Naive thymus-derived CD4-positive, alpha-beta T cell (primary cell): ENCODE results near the gene RSAD2. TPM values are rescaled to one million over a fixed set of nuclear protein-coding genes. Genes with fewer than 3 reads are reported as not detected.
A peak's percentile ranks its signal among the peaks of the same experiment; 100 is the strongest.
"Not testable (repeated sequence)": the region's sequence is repeated elsewhere in the genome, so short reads cannot be mapped to it uniquely, and the experiment has no call there.

Source experiments
- ATAC-seq: fragments of 150-1000 bp; cut with Tn5 transposase; 2 replicates; pipeline ENCODE4 v1.10.0; 2021; ENCODE audit warnings: mild to moderate bottlenecking, moderate library complexity
- CTCF ChIA-PET: fragments of 350-600 bp; sonication (Branson Sonifier 250); formaldehyde crosslinking; loops from one replicate; lab custom pipeline; 2021; ENCODE audit warnings: antibody characterized with exemption; lab: Charles Lee
- POLR2A ChIA-PET: fragments of 350-600 bp; sonication (Branson Sonifier 250); formaldehyde crosslinking; loops from one replicate; lab custom pipeline; 2021; ENCODE audit warnings: antibody characterized with exemption, inconsistent platforms; lab: Charles Lee
- DNase-seq, 9 donors: peaks; one replicate each; pipeline versions ENCODE4 v3.0.0 to v3.0.0-alpha.2; 2020 to 2022; ENCODE audit warnings: mixed read lengths in 1 of 9
- H3K27ac ChIP-seq: one replicate; pipeline ENCODE4 v1.7.0; 2013; ENCODE audit warnings: mild to moderate bottlenecking, low read depth, low read length, moderate library complexity
- H3K27me3 ChIP-seq, 2 donors: one replicate each; pipeline ENCODE4 v1.7.0; 2013; ENCODE audit warnings: low read length in 2 of 2, mild to moderate bottlenecking in 2 of 2, moderate library complexity in 2 of 2; ENCODE audit not compliant: control insufficient read depth in 2 of 2, insufficient read depth in 2 of 2
- H3K36me3 ChIP-seq, 3 experiments: 1 replicate in 2 of 3; 2 replicates in 1 of 3; pipeline ENCODE4 v1.7.0; 2013; ENCODE audit warnings: low read length in 3 of 3, mild to moderate bottlenecking in 3 of 3, moderate library complexity in 1 of 3; ENCODE audit not compliant: insufficient read depth in 3 of 3, control insufficient read depth in 2 of 3
- H3K4me1 ChIP-seq, 2 donors: one replicate each; pipeline ENCODE4 v1.7.0; 2013; ENCODE audit warnings: low read length in 2 of 2, mild to moderate bottlenecking in 2 of 2, moderate library complexity in 1 of 2; ENCODE audit not compliant: control insufficient read depth in 2 of 2, insufficient read depth in 2 of 2
- H3K4me3 ChIP-seq: 2 replicates; pipeline ENCODE4 v1.7.0; 2013; ENCODE audit warnings: mild to moderate bottlenecking, low read length
- H3K9me3 ChIP-seq, 3 experiments: 1 replicate in 2 of 3; 2 replicates in 1 of 3; pipeline ENCODE4 v1.7.0; 2013; ENCODE audit warnings: low read length in 3 of 3; ENCODE audit not compliant: control insufficient read depth in 2 of 3
- H3K27ac Mint-ChIP-seq, 9 donors: one replicate each; pipeline ENCODE4 v1.8.0; 2020 to 2022; ENCODE audit warnings: mixed read lengths in 9 of 9, mild to moderate bottlenecking in 8 of 9, moderate library complexity in 5 of 9, inconsistent platforms in 2 of 9
- H3K27me3 Mint-ChIP-seq, 5 donors: one replicate each; pipeline ENCODE4 v1.8.0; 2021 to 2022; ENCODE audit warnings: mixed read lengths in 5 of 5, mild to moderate bottlenecking in 1 of 5
- H3K36me3 Mint-ChIP-seq, 5 donors: one replicate each; pipeline ENCODE4 v1.8.0; 2020 to 2022; ENCODE audit warnings: mixed read lengths in 5 of 5, mild to moderate bottlenecking in 3 of 5, inconsistent platforms in 1 of 5
- H3K4me1 Mint-ChIP-seq, 7 donors: one replicate each; pipeline ENCODE4 v1.8.0; 2020 to 2022; ENCODE audit warnings: mixed read lengths in 7 of 7, mild to moderate bottlenecking in 3 of 7, inconsistent platforms in 1 of 7
- H3K4me3 Mint-ChIP-seq, 10 donors: one replicate each; pipeline ENCODE4 v1.8.0; 2020 to 2022; ENCODE audit warnings: mild to moderate bottlenecking in 10 of 10, mixed read lengths in 10 of 10, moderate library complexity in 6 of 10, inconsistent platforms in 2 of 10
- H3K9me3 Mint-ChIP-seq, 11 donors: one replicate each; pipeline ENCODE4 v1.8.0; 2020 to 2022; ENCODE audit warnings: mixed read lengths in 11 of 11, mild to moderate bottlenecking in 4 of 11, inconsistent platforms in 1 of 11, moderate library complexity in 1 of 11
- intact Hi-C, 2 donors: fragments of 100-400 bp; cut with micrococcal nuclease; formaldehyde crosslinking; loops; one replicate each; pipeline ENCODE4 v1.15.1; 2023
- polyA plus RNA-seq, 2 donors: library from polyadenylated mRNA; unstranded; fragments of 300-500 nt; fragmentation: Illumina TruSeq; gene quantifications; one replicate each; pipeline ENCODE4 v1.2.3, GENCODE V29; 2021
- total RNA-seq, 6 experiments: library from RNA in 5 of 6; stranded (reverse) in 5 of 6; gene quantifications; 1 replicate in 5 of 6; 2 replicates in 1 of 6; pipeline ENCODE4 v1.2.3 and lab custom pipeline; 2021 to 2026

The RSAD2 gene
- total and polyA plus RNA-seq, 7 experiments from 2014 or later, result 5.0 to 72.6 (median 6.6) TPM

- peaks cover 2 to 41% (median 26%) of the 10 kb centered on the region in 11 donors for H3K9me3 Mint-ChIP-seq
- H3K27ac ChIP-seq, DNase-seq, H3K27me3 Mint-ChIP-seq, H3K36me3 ChIP-seq, H3K27me3 ChIP-seq, H3K9me3 ChIP-seq, intact Hi-C loops, H3K4me3 Mint-ChIP-seq, ATAC-seq, H3K4me3 ChIP-seq: not testable (repeated sequence)
- H3K27ac Mint-ChIP-seq, result peak overlapping the region in 1 of 9 donors; percentile 41
- peaks cover 17 to 52% (median 35%) of the 10 kb centered on the region in 7 donors for H3K4me1 Mint-ChIP-seq
- peaks cover 12 to 82% (median 29%) of the 10 kb centered on the region in 5 donors for H3K36me3 Mint-ChIP-seq
- CTCF ChIA-PET, result interaction anchor here (0.6 to 0.8 kb wide), 3 partner anchors 16 to 142 kb away, joined by 3 to 6 read pairs (median 3); no protein-coding TSS in a partner anchor
- POLR2A ChIA-PET, result interaction anchor here (0.6 to 1.7 kb wide), 3 partner anchors 8 to 11 kb away, joined by 3 to 6 read pairs (median 3); no protein-coding TSS in a partner anchor
- H3K4me1 ChIP-seq, result peaks cover 0 to 29% of the 10 kb centered on the region in 2 donors
Measured at GRCh38 chr2:6902581-6902980, 25.0 kb downstream of the RSAD2 start.

DNA sequence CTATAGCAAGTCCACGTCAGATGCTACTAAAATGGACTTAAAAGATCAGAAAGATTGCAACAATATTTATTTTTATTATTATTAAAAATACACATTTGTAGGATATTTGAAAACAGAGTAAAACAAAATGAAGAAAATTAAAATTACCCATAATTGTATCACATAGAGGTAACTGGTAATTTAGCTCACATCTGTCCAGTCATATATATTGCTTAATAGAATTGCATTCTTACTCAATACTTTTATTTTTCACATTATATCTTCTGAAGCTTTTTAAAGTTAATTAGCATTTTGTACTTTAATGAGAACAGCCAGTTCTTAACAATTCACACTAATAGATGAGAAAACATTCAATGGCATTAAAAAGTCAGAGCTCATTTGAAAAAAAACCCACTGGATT is 28.1 kb downstream of the RSAD2 start:
- intact Hi-C loops, result no loop called here
- no peaks in the 10 kb centered on the region for H3K36me3 ChIP-seq
- H3K9me3 ChIP-seq, result no peaks in the 10 kb centered on the region
- Mint-ChIP-seq H3K4me3 (peak overlapping the region in 3 of 10 donors; percentile 52 to 80 (median 56)), H3K27me3 (peaks cover 0 to 2% (median 0%) of the 10 kb centered on the region in 5 donors), H3K9me3 (peaks cover 2 to 39% (median 23%) of the 10 kb centered on the region in 11 donors), H3K36me3 (peaks cover 12 to 89% (median 27%) of the 10 kb centered on the region in 5 donors), H3K27ac (peak overlapping the region in 2 of 9 donors; percentile 15 to 99), H3K4me1 (peaks cover 42 to 74% (median 57%) of the 10 kb centered on the region in 7 donors)
- DNase-seq (no peak), ATAC-seq (no peak)
- H3K4me3 ChIP-seq, result no peak overlapping the region
- peaks cover 26 to 57% of the 10 kb centered on the region in 2 donors for H3K4me1 ChIP-seq
- no peak overlapping the region for H3K27ac ChIP-seq
- POLR2A ChIA-PET, result interaction anchor here (0.7 to 7.9 kb wide), 6 partner anchors 8 to 1831 kb away, joined by 3 to 81 read pairs (median 8); partner anchors contain the start of genes RNF144A and RSAD2
- CTCF ChIA-PET, result interaction anchor here (0.8 to 3.9 kb wide), 4 partner anchors 8 to 13 kb away, joined by 4 to 23 read pairs (median 6); partner anchors contain the start of gene RNF144A
- no peaks in the 10 kb centered on the region for H3K27me3 ChIP-seq

GRCh38 chr2:6906165-6906741 is 28.7 kb downstream of the RSAD2 start:
- no peaks in the 10 kb centered on the region for H3K36me3 ChIP-seq
- H3K36me3 Mint-ChIP-seq, result peaks cover 12 to 89% (median 27%) of the 10 kb centered on the region in 5 donors
- H3K4me1 ChIP-seq, result peaks cover 32 to 63% of the 10 kb centered on the region in 2 donors
- H3K27me3 ChIP-seq, result no peaks in the 10 kb centered on the region
- DNase-seq (no peak), ATAC-seq (no peak)
- intact Hi-C loops, result no loop called here
- H3K4me1 Mint-ChIP-seq, result peaks cover 46 to 80% (median 62%) of the 10 kb centered on the region in 7 donors
- no peak overlapping the region for H3K27ac ChIP-seq
- peak overlapping the region in 7 of 10 donors; percentile 5 to 83 (median 14) for H3K4me3 Mint-ChIP-seq
- ChIA-PET POLR2A (interaction anchor here (0.6 to 7.9 kb wide), 5 partner anchors 9 to 1830 kb away, joined by 3 to 81 read pairs (median 8); partner anchors contain the start of genes RNF144A and RSAD2), CTCF (interaction anchor here (1.0 to 3.9 kb wide), 5 partner anchors 9 to 139 kb away, joined by 3 to 23 read pairs (median 7); partner anchors contain the start of gene RNF144A)
- peak overlapping the region in 6 of 9 donors; percentile 1 to 99 (median 70) for H3K27ac Mint-ChIP-seq
- no peak overlapping the region for H3K4me3 ChIP-seq
- peaks cover 0 to 4% (median 0%) of the 10 kb centered on the region in 5 donors for H3K27me3 Mint-ChIP-seq
- no peaks in the 10 kb centered on the region for H3K9me3 ChIP-seq
- H3K9me3 Mint-ChIP-seq, result peaks cover 2 to 33% (median 22%) of the 10 kb centered on the region in 11 donors

DNA sequence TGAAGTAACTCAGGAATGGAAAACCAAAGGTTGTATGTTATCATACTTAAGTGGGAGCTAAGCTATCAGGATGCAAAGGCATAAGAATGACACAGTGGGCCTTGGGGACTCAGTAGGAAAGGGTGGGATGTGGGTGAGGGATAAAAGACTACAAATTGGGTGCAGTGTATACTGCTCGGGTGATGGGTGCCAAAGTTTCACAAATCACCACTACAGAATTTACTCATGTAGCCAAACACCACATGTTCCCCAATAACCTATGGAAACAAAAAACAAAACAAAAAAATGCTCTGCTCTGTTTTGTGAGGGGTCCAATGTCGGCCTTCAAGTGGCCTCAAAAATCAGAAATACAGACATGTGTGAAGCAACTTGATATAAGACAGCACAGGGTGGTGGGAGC is 30.7 kb downstream of the RSAD2 start:
- CTCF ChIA-PET, result interaction anchor here (1.0 to 3.9 kb wide), 3 partner anchors 8 to 38 kb away, joined by 3 to 23 read pairs (median 4); partner anchors contain the start of gene RNF144A
- H3K4me1 Mint-ChIP-seq, result peaks cover 55 to 89% (median 83%) of the 10 kb centered on the region in 7 donors
- intact Hi-C loops, result loop anchor here (2.0 kb wide), 2 partner anchors 41 to 43 kb away; partner anchors contain the start of gene CMPK2 (in 1 of the 2)
- Histone ChIP-seq H3K4me1 (peaks cover 52 to 84% of the 10 kb centered on the region in 2 donors), H3K4me3 (no peak overlapping the region), H3K27me3 (no peaks in the 10 kb centered on the region), H3K9me3 (no peaks in the 10 kb centered on the region), H3K36me3 (no peaks in the 10 kb centered on the region), H3K27ac (peak overlapping the region; percentile 85)
- ATAC-seq (no peak), DNase-seq (no peak)
- H3K9me3 Mint-ChIP-seq, result peaks cover 0 to 14% (median 3%) of the 10 kb centered on the region in 11 donors
- peak overlapping the region; percentile 85 to 99 (median 92) for H3K27ac Mint-ChIP-seq
- H3K36me3 Mint-ChIP-seq, result peaks cover 3 to 83% (median 7%) of the 10 kb centered on the region in 5 donors
- POLR2A ChIA-PET, result interaction anchor here (0.8 to 7.9 kb wide), 6 partner anchors 11 to 1774 kb away, joined by 3 to 81 read pairs (median 4); partner anchors contain the start of genes ID2, RNF144A and RSAD2
- H3K27me3 Mint-ChIP-seq, result peaks cover 0 to 12% (median 0%) of the 10 kb centered on the region in 5 donors
- H3K4me3 Mint-ChIP-seq, result peak overlapping the region; percentile 9 to 83 (median 74)

GRCh38 chr2:6909431-6910385 is 32.1 kb downstream of the RSAD2 start:
- ChIA-PET POLR2A (interaction anchor here (0.7 to 9.1 kb wide), 12 partner anchors 10 to 1773 kb away, joined by 3 to 81 read pairs (median 6); partner anchors contain the start of genes CMPK2, ID2, RNF144A and RSAD2), CTCF (interaction anchor here (0.7 to 2.8 kb wide), 6 partner anchors 11 to 104 kb away, joined by 3 to 19 read pairs (median 4); no protein-coding TSS in a partner anchor)
- H3K4me3 Mint-ChIP-seq, result peak overlapping the region; percentile 68 to 85 (median 80)
- H3K27me3 Mint-ChIP-seq, result peaks cover 0 to 12% (median 0%) of the 10 kb centered on the region in 5 donors
- no peaks in the 10 kb centered on the region for H3K27me3 ChIP-seq
- H3K4me3 ChIP-seq, result peak overlapping the region; percentile 17
- H3K27ac Mint-ChIP-seq, result peak overlapping the region; percentile 85 to 99 (median 92)
- H3K9me3 ChIP-seq, result no peaks in the 10 kb centered on the region
- H3K27ac ChIP-seq, result peak overlapping the region; percentile 85
- H3K36me3 ChIP-seq, result no peaks in the 10 kb centered on the region
- peaks cover 0 to 78% (median 0%) of the 10 kb centered on the region in 5 donors for H3K36me3 Mint-ChIP-seq
- peaks cover 0 to 8% (median 0%) of the 10 kb centered on the region in 11 donors for H3K9me3 Mint-ChIP-seq
- intact Hi-C loops, result loop anchor here (1.0 to 10.0 kb wide), 7 partner anchors 8 to 1773 kb away; partner anchors contain the start of genes ID2 (in 2 of the 2), RNF144A (in 2 of the 2), RSAD2 (in 2 of the 2) and CMPK2 (in 1 of the 2)
- peaks cover 58 to 94% of the 10 kb centered on the region in 2 donors for H3K4me1 ChIP-seq
- peaks cover 61 to 97% (median 93%) of the 10 kb centered on the region in 7 donors for H3K4me1 Mint-ChIP-seq
- ATAC-seq (peak; percentile 84), DNase-seq (peak in 7 of 9 donors; percentile 70 to 84 (median 80))
